ENCODE results near the gene NINL.

DNA sequence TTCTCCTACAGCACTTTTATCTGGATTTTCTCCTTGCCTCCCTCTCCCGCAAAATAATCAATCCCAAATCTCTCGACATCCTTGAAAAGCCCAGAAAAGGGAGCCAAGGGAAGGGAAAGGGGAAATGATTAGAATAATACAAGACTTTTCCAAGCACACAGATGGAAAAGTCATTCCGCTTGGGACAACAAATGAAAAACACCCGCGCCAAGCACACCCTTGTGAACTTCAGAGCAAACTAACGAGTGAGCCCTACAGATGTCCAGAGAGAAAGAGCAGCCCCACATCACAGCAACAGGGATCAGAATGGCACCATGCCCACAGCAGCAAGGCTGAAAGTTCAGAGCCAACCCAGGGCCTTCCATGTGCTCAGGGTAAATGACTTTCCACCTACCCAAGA lies 49.6 kb downstream of the NINL start:
- TF ChIP-seq CTCF (IDR thresholded peaks at IDR 0.05) = no peak
- no peak for TF ChIP-seq POLR2A (IDR thresholded peaks at IDR 0.05; ENCODE audit: low read depth)

All from esophagus muscularis mucosa (tissue), 3 donors.